GM19324 (cell line): ENCODE data around the gene AHCY.
"Not testable (repeated sequence)": the region's sequence is repeated elsewhere in the genome, so short reads cannot be mapped to it uniquely, and the experiment has no call there.

Experiments used
- ATAC-seq: cut with Tn5 transposase; IDR thresholded peaks from one replicate; pipeline ENCODE4 v1.9.1; 2021; ENCODE audit warnings: mild to moderate bottlenecking, moderate library complexity; ENCODE audit not compliant: unreplicated experiment, low FRiP score

Gene AHCY

GRCh38 chr20:34302723-34303533 lies at the start of gene AHCY:
TSS of gene AHCY (minus strand) at chr20:34303355. CDS start at chr20:34303270, 85 bp downstream.
- peak; percentile 89 for ATAC-seq

- ATAC-seq = no peak
Measured at GRCh38 chr20:34350095-34350494, 46.9 kb upstream of the AHCY start.

GRCh38 chr20:34347571-34347970 lies 44.4 kb upstream of the AHCY start:
- no peak for ATAC-seq

- ATAC-seq = not testable (repeated sequence)
Measured at GRCh38 chr20:34346533-34346865, 43.3 kb upstream of the AHCY start.

- not testable (repeated sequence) for ATAC-seq
Measured at GRCh38 chr20:34345839-34346532, 42.8 kb upstream of the AHCY start.

GRCh38 chr20:34345402-34345736 lies 42.2 kb upstream of the AHCY start:
- ATAC-seq = no peak

- ATAC-seq = no peak
Measured at GRCh38 chr20:34344238-34344637, 41.1 kb upstream of the AHCY start.

- no peak for ATAC-seq
Measured at GRCh38 chr20:34343458-34344211, 40.5 kb upstream of the AHCY start.

GRCh38 chr20:34341199-34341598 lies 38.0 kb upstream of the AHCY start:
- ATAC-seq = not testable (repeated sequence)

GRCh38 chr20:34340726-34341125 lies 37.6 kb upstream of the AHCY start:
- not testable (repeated sequence) for ATAC-seq

- ATAC-seq = peak; percentile 71
Measured at GRCh38 chr20:34337982-34338726, 35.0 kb upstream of the AHCY start.

- ATAC-seq = no peak
Measured at GRCh38 chr20:34337544-34337943, 34.4 kb upstream of the AHCY start.

- ATAC-seq = no peak
Measured at GRCh38 chr20:34334654-34335407, 31.7 kb upstream of the AHCY start.

- ATAC-seq = no peak
Measured at GRCh38 chr20:34333786-34334185, 30.6 kb upstream of the AHCY start.

- no peak for ATAC-seq
Measured at GRCh38 chr20:34332262-34332920, 29.2 kb upstream of the AHCY start.

- ATAC-seq = no peak
Measured at GRCh38 chr20:34331838-34332237, 28.7 kb upstream of the AHCY start.

- ATAC-seq = not testable (repeated sequence)
Measured at GRCh38 chr20:34330861-34331544, 27.8 kb upstream of the AHCY start.

GRCh38 chr20:34328928-34329677 lies 25.9 kb upstream of the AHCY start:
- no peak for ATAC-seq
